H1 (cell line): ENCODE data around the gene TMED3. TPM values are rescaled to one million over a fixed set of nuclear protein-coding genes. Genes with fewer than 3 reads are reported as not detected.

ENCODE experiments used
- SAP30 ChIP-seq: fragments of 300-600 bp; sonication (generic); IDR thresholded peaks from 2 replicates; pipeline ENCODE4 v1.7.1; 2012; ENCODE audit warnings: low read length, moderate library complexity, mild to moderate bottlenecking, inconsistent platforms; ENCODE audit not compliant: insufficient read depth, insufficient replicate concordance
- polyA plus RNA-seq, 7 experiments: library from polyadenylated mRNA; depleted of rRNA in 3 of 7; stranded (reverse) in 5 of 7; unstranded in 2 of 7; fragments of >200 nt in 5 of 7; fragments of 200-250 nt in 2 of 7; gene quantifications; 1 replicate in 5 of 7; 2 replicates in 1 of 7; 4 replicates in 1 of 7; pipeline versions ENCODE4 v1.2.1 to v1.2.3, GENCODE V29; 2011 to 2013; ENCODE audit warnings: missing spikeins in 2 of 7, mixed read lengths in 2 of 7
- total RNA-seq: library from RNA; stranded (reverse); fragmentation: NEBNext Ultra II Directional; extraction: Animal tissue kit (Norgen Biotek cat#: 25700); gene quantifications from 2 replicates; pipeline ENCODE4 v1.2.1, GENCODE V29; 2021

TMED3 gene
- total and polyA plus RNA-seq, 2 of the 8 experiments (the other 6 are each of a cell fraction or from before 2014, with no cell fraction given) = 50.2 to 110 TPM

DNA sequence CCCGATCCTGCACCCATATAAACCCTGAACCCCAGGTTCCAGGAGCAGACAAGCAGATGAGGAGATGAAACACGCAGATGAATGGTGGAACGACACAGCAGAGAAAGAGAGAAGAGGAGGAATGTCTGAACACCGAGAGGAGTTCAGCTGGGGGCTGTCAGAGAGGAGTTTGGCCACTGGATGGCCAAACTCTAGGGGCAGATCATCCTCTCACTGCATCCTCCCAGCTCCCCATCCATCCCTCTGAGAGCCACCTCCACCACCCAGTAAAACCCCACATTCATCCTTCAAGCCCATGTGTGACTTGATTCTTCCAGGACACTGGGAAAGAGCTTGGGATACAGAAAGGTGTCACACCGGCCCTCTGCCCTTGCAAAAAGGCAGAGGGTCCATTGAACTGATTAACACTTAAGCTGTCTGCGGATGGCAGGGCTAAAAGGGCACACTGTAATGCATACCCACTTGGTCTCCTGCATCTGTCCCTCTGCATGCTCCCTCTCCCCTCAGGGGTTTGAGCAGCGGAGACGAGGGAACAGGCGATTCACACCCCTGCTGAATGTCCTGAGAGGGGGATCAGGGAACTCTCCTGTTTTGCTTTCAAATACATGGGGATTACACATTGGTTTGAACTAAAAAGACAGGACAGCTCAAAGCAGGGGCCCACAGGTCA lies 53.8 kb downstream of the TMED3 start (continued):
- TF ChIP-seq SAP30 = no peak
